ENCODE data around the gene OR2W1.

Gene OR2W1

DNA sequence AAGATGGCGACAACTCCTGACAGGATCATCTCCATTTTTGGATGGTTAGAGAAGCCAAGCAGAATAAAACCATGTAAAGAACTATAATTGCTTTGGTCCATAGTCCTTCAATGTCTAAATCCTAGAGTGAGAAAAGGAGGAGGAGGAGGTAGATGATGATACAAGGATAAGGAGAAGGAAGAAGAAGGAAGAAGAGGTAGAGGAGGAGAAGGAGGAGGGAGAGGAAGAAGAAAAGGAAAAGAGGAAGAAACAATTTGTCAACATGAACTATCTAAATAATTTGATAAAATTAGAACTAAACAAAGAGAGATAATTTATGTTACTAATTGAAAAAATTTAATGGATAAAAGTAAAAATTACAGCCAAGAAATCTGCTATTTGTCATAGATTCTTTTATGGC is at the start of gene OR2W1:
Gene OR2W1, minus strand, starts transcription at position 101 of the 400 bp plus-strand sequence. Its CDS starts 0 bp downstream, at position 101.
- DNase-seq (ENCODE audit: low spot score), result no peak

DNA sequence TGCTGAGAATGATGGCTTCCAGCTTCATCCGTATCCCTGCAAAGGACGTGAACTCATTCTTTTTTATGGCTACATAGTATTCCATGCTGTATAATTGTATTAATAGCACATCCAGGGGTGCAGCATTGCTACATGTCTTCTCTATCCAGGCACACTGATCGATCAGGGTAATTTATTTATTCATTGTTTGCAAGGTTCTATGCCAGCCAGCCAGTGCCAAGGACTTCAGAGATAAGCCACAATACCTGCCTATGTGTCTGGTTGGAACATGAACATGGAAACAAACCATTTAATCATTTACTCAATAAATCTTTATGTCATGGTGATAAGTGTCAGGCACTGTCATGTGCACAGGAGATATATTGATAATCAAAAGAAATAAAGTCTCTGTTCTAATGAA is 48.0 kb upstream of the OR2W1 start:
- DNase-seq (ENCODE audit: low spot score), result no peak

- DNase-seq (ENCODE audit: low spot score), result no peak
Observed at GRCh38 chr6:29087213-29087612, 42.2 kb upstream of the OR2W1 start, which contains the start of gene OR2B3. OR2B3 (minus strand) TSS chr6:29087313; CDS start chr6:29087248, 65 bp downstream.

DNA sequence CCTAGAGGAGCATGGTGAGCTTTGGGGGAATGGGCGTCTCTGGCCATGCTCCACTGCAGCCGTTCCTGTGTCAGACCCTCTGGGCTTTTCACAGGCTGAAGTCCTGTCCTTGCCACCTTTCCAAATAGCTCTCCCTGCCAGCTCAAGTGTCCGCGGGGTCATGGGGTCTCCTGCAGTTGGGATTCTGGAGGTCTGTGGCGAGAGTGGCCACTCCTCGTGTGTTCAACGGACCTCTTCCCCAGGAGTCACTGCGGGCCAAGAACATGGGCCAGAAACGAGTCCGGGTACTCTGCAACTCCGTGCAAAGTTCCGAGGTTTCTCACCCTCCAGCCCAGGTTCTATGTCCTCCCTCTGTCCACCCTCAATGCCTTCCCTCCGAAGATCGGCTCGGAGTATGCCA is 37.5 kb upstream of the OR2W1 start:
- no peak for DNase-seq (ENCODE audit: low spot score)

DNA sequence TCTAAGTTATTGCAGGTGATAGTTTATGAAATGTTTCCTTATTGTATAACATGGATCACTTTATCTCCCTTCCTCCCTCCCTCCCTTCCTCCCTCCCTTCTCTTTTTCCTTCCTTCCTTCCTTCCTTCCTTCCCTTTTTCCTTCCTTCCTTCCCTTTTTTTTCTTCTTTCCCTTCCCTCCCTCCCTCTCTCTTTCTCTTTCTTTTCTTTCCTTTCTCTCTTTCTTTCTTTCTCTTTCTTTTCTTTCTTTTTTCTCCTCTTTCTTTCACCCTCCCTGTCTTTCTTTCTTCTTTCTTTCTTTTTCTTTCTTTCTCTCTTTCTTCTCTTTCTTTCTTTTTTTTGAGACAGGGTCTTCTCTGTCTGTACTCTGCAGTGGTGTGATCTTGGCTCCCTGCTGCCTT is 36.3 kb upstream of the OR2W1 start:
- DNase-seq (ENCODE audit: low spot score), result no peak

DNA sequence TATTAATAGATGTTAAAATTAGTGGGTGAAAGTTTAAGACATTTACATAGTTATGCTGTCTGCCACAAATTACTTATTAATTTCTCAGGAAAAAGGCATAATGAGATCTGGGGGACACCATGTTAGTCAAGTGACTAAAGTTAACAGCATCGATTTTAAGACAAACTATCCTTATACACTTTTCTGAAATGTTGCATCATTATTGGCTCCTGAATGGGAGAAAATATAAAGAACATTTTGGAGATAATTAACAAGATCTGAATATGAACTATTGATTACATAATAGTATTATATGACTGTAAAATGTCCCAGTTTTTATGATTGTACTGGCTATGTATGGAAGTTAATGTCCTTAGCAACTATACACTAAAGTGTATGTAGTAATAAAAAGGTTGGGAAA is 34.2 kb upstream of the OR2W1 start:
- no peak for DNase-seq (ENCODE audit: low spot score)

DNA sequence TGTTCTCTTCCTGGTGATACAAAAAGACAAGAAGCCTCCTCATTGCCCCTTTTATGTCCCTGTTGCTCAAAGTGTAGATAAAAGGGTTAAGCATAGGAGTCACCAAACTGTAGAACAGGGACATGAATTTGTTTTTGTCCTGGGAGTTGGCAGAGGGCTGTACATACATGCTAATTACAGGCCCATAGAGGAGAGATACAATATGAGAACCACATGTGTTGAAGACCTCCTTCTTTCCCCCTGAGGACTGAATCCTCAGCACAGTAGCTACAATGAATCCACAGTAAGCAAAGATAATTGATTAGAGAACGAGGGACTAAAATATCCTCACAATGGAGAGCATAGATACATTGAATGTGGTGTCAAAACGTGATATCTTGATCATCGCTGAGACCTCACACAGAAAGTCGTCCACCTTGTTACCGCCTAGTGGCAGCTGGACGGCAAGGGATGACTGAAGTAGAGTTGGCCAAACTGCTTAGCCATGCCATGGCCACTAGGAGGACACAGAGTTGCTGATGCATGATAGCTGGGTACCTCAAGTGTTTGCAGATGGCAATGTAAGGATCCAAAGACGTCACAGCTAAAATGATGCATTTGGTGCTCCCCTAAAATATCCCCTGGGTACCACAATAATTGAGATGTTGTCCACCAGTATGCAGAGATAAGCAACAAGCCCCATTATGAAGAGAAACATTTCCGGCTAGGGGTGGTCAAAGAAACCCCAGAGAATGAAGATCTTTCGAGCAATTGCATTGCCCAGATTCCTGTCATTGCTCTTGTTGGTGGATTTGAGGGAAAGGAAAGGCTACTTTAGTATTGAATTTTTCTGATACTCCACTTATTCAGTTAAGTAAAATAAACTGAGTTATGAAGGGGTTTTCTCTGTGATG is 27.1 kb upstream of the OR2W1 start:
- no peak for DNase-seq (ENCODE audit: low spot score)

- DNase-seq (ENCODE audit: low spot score), result no peak
Observed at GRCh38 chr6:29051680-29052079, 6.7 kb upstream of the OR2W1 start.

DNA sequence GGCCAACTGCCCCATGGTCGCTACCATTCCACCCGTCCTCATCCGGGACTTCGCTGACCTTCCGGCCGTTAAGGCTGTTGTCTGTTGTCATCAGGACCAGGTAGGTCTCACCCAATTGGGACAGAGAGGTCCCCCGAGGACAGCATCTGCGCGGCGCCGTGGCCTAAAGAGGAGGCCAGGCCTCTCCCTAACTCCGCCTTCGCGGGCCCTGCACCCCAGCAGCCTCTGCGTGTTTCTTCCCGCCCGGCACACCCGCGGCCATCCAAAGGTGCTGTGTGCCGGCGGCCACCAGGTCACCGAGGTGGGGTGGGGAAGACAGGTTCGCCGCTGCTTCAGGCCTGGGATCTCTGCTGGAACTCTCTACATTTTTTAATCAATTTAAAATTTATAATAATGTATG is 9.0 kb downstream of the OR2W1 start:
- no peak for DNase-seq (ENCODE audit: low spot score)

- DNase-seq (ENCODE audit: low spot score), result no peak
Observed at GRCh38 chr6:29028821-29029220, 16.2 kb downstream of the OR2W1 start.

GRCh38 chr6:29025927-29026585 is 18.9 kb downstream of the OR2W1 start:
- no peak for DNase-seq (ENCODE audit: low spot score)

DNA sequence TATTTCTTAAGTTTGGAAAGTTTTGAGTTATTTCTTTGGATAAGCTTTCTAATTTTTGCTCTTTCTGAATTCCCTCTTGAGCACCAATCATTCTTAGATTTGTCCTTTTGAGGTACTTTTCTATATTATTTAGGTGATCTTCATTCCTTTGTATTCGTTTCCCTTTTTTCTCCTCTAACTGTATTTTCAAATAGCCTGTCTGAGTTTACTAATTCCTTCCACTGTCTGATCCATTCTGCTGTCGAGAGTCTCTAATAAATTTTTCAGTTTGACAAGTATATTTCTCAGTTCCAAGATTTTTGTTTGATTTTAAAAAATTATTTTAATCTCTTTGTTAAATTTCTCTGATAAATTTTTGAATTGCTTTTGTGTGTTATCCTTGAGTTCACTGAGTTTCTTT is 23.5 kb downstream of the OR2W1 start:
- DNase-seq (ENCODE audit: low spot score), result no peak

- DNase-seq (ENCODE audit: low spot score), result no peak
Observed at GRCh38 chr6:29019629-29020028, 25.3 kb downstream of the OR2W1 start.

DNA sequence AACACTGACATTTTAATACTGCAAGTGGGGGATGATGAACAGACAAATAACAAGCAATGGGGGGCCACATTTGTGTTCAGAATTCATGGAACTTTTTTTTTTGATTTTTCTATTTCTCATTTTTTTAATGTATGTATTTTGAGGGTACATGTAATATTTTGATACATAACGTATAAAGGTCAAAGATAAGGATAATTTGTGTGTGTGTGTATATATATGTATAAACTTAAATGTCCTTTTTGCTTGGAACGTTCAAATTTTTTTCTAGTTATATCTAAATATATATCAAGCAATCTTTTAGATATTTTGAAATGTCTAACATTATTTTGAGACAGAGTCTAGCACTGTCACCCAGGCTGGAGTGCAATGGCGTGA is 27.6 kb downstream of the OR2W1 start:
- DNase-seq (ENCODE audit: low spot score), result no peak

DNA sequence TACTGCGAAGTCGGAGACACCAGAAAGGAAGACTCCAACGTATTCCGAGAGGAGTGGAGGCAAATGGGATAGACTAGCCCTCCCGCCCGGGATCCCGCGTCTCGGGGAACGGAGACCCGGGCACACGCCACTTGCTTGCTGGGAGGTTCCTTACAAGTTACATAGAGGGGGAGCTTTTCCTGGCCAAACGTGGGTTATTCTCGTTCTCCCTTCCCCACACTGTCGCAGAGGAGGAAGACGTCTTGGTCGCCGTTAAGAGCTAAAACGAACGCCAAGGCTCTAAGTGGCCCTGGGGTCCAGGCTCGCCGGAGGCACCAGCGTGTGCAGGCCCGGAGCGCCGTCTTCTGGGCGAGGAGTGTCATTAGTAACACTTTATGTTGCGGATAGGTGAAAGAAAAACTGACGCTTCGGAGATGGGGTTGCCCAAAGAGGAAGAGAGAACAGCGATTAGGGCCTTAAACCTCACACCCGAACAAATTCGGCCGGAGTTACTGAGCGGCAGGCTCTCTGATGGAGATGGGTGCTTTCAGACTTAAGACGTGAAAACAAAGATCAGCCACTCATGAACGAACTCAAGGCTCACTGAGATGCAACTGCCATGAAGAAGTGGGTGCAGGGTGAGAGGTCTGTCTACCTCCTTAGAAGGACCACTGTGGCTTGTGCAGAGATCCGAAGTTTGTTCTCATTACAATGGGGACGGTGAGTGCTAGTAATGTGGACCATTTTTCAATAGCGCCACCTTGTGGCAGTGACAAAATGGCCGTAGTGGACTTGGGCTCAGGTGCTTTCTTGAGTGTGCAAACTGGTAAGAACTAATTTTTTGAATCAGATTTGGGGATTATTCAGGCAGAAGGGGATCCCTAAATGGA is 28.2 kb downstream of the OR2W1 start:
- DNase-seq (ENCODE audit: low spot score), result peak; percentile 90

DNA sequence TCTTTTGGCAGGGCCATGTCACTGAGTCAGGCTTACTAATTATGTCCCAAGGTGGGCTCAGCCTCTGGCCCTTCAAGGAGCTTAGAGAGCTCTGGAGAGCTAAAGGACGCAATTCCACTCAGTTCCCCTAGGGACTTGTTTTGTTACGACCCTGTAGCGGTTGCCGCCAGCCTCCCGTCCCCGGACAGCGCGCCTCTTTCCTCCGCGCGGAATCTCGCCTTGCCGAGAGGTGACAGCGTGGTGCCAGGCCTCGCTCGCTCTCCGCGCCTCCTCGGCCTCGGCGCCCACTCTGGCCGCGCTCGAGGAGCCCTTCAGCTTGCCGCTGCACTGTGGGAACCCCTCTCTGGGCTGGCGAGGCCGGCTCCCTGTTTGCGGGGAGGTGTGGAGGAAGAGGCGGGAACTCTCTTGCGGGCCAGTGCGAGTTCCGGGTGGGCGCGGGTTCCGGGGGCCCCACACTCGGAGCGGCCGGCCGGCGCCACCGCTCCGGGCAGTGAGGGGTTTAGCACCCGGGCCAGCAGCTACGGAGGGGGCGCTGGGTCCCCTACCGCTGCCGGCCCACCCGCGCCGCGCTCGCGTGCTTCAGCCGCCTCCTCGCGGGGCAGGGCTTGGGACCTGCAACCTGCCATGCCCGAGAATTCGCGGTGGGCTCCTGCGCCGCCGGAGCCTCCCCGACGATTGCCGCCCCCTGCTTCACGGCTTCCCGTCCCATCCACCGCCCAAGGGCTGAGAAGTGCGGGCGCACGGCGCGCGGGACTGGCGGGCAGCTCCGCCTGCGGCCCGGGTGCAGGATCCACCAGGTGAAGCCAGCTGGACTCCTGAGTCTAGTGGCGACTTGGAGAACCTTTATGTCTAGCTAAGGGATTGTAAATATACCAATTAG is 30.0 kb downstream of the OR2W1 start:
- no peak for DNase-seq (ENCODE audit: low spot score)

DNA sequence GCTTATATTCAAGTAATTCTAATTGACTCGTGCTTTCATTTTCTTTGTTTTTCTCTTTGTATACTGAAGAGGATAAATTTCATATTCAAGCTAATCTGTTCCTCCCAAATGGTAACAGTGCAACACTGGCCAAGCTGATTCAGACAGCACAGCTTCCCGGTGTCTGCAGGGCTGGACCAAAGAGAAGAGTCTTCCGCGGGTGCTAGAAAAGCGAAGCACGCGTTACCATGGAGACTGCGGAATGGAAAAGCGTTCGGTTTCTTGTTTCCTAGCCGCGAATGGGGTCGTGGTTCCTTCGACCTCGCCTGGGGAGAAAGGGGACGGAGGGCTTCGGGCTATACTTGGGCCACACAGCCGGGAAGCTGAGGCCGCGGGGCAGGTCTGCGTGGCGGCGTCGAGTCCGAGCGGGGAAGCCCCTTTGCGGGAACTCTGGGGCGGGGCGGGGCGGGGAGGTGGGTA is 33.7 kb downstream of the OR2W1 start:
- DNase-seq (ENCODE audit: low spot score), result peak; percentile 29

GRCh38 chr6:29009358-29009757 is 35.6 kb downstream of the OR2W1 start:
- DNase-seq (ENCODE audit: low spot score), result no peak

GRCh38 chr6:29008089-29008488 is 36.9 kb downstream of the OR2W1 start:
- DNase-seq (ENCODE audit: low spot score), result no peak

DNA sequence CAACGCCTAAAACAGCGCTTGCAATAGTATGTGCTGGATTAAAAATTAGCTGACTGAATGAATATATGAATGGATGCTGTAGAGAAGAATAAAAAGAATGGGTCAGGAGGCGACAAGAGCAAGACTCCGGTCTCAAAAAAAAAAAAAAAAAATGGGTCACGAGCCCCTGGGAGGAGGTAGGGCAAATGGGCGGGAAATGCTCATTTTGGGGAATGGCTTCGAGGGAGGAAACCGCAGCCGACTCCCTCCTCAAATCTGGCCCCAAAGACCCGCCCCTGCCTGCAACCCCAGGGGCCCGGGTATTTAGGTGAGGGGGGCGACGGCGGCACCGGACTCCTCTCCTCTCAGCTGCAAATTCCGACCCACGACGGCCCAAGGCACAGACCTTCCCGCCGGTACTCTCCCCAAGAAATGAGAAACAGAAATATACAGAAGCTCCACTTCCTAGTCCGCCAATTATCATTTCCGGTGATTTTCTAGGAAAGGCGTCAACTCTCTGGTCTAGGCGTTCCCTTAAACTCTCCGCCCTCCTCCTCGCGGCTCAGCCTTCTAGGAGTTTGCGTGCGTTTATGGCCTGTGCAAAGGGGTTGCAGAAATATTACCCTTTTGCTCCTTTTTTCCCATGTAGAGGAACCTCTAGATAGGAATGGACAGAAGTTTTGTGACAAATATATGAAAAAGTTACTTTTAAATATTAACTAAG is 39.6 kb downstream of the OR2W1 start, which contains the start of gene ZNF311:
Gene ZNF311, minus strand, starts transcription at position 133 of the 703 bp plus-strand sequence. CDS start 1,361 bp downstream, outside the sequence.
- peak; percentile 37 for DNase-seq (ENCODE audit: low spot score)
